ENCODE results near the gene COQ5.

COQ5 gene

GRCh38 chr12:120460157-120460556 lies 68.8 kb downstream of the COQ5 start:
- H3K36me3 ChIP-seq (ENCODE audit: control insufficient read depth in 1 of 2, insufficient read depth in 2 of 2, low read length in 2 of 2), result peaks cover 54 to 88% of the 10 kb centered on the region in 2 donors
- H3K9ac ChIP-seq (ENCODE audit: low read depth in 1 of 2, low read length in 2 of 2), result no peak overlapping the region
- no peak overlapping the region for H3K4me3 ChIP-seq (ENCODE audit: low read depth in 1 of 2, low read length in 2 of 2)

GRCh38 chr12:120457133-120457532 lies 71.8 kb downstream of the COQ5 start:
- H3K27me3 ChIP-seq (ENCODE audit: control insufficient read depth in 1 of 2, insufficient read depth in 2 of 2, low read length in 2 of 2), result no peaks in the 10 kb centered on the region
- no peak overlapping the region for H3K27ac ChIP-seq (ENCODE audit: low read depth, low read length)
- no peaks in the 10 kb centered on the region for H3K9me3 ChIP-seq (ENCODE audit: control insufficient read depth in 1 of 2, low read length in 2 of 2)
- no peak overlapping the region for H3K9ac ChIP-seq (ENCODE audit: low read depth in 1 of 2, low read length in 2 of 2)
- no peak overlapping the region for H3K4me3 ChIP-seq (ENCODE audit: low read depth in 1 of 2, low read length in 2 of 2)
- peaks cover 26 to 63% of the 10 kb centered on the region in 2 donors for H3K36me3 ChIP-seq (ENCODE audit: control insufficient read depth in 1 of 2, insufficient read depth in 2 of 2, low read length in 2 of 2)
- H3K4me1 ChIP-seq (ENCODE audit: control insufficient read depth in 1 of 2, insufficient read depth in 2 of 2, low read length in 2 of 2), result peaks cover 2 to 15% of the 10 kb centered on the region in 2 donors

More at GRCh38 chr12:120460157-120460556, 68.8 kb downstream of the COQ5 start:
- H3K4me1 ChIP-seq (ENCODE audit: control insufficient read depth in 1 of 2, insufficient read depth in 2 of 2, low read length in 2 of 2), result no peaks in the 10 kb centered on the region
- no peaks in the 10 kb centered on the region for H3K9me3 ChIP-seq (ENCODE audit: control insufficient read depth in 1 of 2, low read length in 2 of 2)
- no peaks in the 10 kb centered on the region for H3K27me3 ChIP-seq (ENCODE audit: control insufficient read depth in 1 of 2, insufficient read depth in 2 of 2, low read length in 2 of 2)
- H3K27ac ChIP-seq (ENCODE audit: low read depth, low read length), result no peak overlapping the region

GRCh38 chr12:120455302-120455701 lies 73.7 kb downstream of the COQ5 start:
- H3K9ac ChIP-seq (ENCODE audit: low read depth in 1 of 2, low read length in 2 of 2), result no peak overlapping the region
- peaks cover 2 to 15% of the 10 kb centered on the region in 2 donors for H3K4me1 ChIP-seq (ENCODE audit: control insufficient read depth in 1 of 2, insufficient read depth in 2 of 2, low read length in 2 of 2)
- peaks cover 23 to 52% of the 10 kb centered on the region in 2 donors for H3K36me3 ChIP-seq (ENCODE audit: control insufficient read depth in 1 of 2, insufficient read depth in 2 of 2, low read length in 2 of 2)
- no peaks in the 10 kb centered on the region for H3K27me3 ChIP-seq (ENCODE audit: control insufficient read depth in 1 of 2, insufficient read depth in 2 of 2, low read length in 2 of 2)
- H3K27ac ChIP-seq (ENCODE audit: low read depth, low read length), result no peak overlapping the region
- H3K4me3 ChIP-seq (ENCODE audit: low read depth in 1 of 2, low read length in 2 of 2), result no peak overlapping the region
- H3K9me3 ChIP-seq (ENCODE audit: control insufficient read depth in 1 of 2, low read length in 2 of 2), result no peaks in the 10 kb centered on the region

GRCh38 chr12:120453977-120454376 lies 75.0 kb downstream of the COQ5 start:
- H3K27me3 ChIP-seq (ENCODE audit: control insufficient read depth in 1 of 2, insufficient read depth in 2 of 2, low read length in 2 of 2), result no peaks in the 10 kb centered on the region
- no peak overlapping the region for H3K27ac ChIP-seq (ENCODE audit: low read depth, low read length)
- no peaks in the 10 kb centered on the region for H3K9me3 ChIP-seq (ENCODE audit: control insufficient read depth in 1 of 2, low read length in 2 of 2)
- H3K36me3 ChIP-seq (ENCODE audit: control insufficient read depth in 1 of 2, insufficient read depth in 2 of 2, low read length in 2 of 2), result peaks cover 20 to 44% of the 10 kb centered on the region in 2 donors
- peaks cover 2 to 15% of the 10 kb centered on the region in 2 donors for H3K4me1 ChIP-seq (ENCODE audit: control insufficient read depth in 1 of 2, insufficient read depth in 2 of 2, low read length in 2 of 2)
- H3K4me3 ChIP-seq (ENCODE audit: low read depth in 1 of 2, low read length in 2 of 2), result no peak overlapping the region
- no peak overlapping the region for H3K9ac ChIP-seq (ENCODE audit: low read depth in 1 of 2, low read length in 2 of 2)
